IMR-90 (cell line): Measurements from ENCODE around the gene LPIN1.

Experiments used
- CTCF ChIP-seq: conservative IDR thresholded peaks from 2 replicates; pipeline ENCODE4 v1.5.1; 2012; ENCODE audit warnings: mild to moderate bottlenecking, low read depth, low read length, improper control_type of control experiment
- NFE2L2 ChIP-seq: fragments of 150-350 bp; IDR thresholded peaks from 2 replicates; pipeline ENCODE4 v1.6.1; 2016; ENCODE audit warnings: low read depth, mild to moderate bottlenecking, low read length

GRCh38 chr2:11767779-11768178 is 21.3 kb downstream of the LPIN1 start:
- TF ChIP-seq CTCF (no peak), NFE2L2 (no peak)
